ENCODE results near the gene TMEM51. TPM values are rescaled to one million over a fixed set of nuclear protein-coding genes. Genes with fewer than 3 reads are reported as not detected.

TMEM51 gene
- total and polyA plus RNA-seq, 2 of the 13 experiments (the other 11 are each of a cell fraction or from before 2014, with no cell fraction given): 12.2 to 22.3 TPM

DNA sequence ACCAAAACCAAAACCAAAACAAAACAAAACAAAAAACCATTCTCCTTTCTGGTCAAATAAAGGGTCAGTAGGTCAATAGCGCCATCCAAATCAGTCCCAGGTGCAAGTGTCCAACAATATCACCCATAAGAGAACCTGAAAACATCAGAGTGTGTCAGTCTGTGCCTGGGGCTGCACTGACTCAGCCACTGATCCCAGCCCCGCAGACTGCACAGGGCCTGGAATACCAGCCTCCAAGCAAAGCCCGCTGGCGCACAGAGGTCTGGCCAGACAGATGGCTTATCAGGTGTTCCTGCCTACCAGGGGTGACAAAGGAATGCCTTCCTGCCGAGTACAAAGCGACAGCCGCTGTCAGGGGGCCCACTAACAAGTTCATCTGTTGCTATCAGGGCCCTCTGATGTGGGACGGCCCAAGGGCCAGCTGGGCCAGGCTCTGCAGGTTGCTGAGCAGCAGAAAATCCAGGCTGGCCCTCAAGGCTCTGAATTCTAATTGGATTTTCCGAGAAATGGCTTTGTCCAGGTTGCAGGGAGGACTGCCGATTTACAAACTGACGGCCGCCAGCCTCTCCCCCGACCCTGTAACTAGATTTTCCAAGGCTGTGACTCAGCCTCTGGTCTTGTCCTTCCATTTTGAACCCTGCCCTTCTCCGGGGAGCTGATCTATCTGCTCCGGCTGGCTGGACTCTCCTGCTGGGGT, 13.7 kb upstream of the TMEM51 start (continued):
- TF ChIP-seq, protein P1, sequence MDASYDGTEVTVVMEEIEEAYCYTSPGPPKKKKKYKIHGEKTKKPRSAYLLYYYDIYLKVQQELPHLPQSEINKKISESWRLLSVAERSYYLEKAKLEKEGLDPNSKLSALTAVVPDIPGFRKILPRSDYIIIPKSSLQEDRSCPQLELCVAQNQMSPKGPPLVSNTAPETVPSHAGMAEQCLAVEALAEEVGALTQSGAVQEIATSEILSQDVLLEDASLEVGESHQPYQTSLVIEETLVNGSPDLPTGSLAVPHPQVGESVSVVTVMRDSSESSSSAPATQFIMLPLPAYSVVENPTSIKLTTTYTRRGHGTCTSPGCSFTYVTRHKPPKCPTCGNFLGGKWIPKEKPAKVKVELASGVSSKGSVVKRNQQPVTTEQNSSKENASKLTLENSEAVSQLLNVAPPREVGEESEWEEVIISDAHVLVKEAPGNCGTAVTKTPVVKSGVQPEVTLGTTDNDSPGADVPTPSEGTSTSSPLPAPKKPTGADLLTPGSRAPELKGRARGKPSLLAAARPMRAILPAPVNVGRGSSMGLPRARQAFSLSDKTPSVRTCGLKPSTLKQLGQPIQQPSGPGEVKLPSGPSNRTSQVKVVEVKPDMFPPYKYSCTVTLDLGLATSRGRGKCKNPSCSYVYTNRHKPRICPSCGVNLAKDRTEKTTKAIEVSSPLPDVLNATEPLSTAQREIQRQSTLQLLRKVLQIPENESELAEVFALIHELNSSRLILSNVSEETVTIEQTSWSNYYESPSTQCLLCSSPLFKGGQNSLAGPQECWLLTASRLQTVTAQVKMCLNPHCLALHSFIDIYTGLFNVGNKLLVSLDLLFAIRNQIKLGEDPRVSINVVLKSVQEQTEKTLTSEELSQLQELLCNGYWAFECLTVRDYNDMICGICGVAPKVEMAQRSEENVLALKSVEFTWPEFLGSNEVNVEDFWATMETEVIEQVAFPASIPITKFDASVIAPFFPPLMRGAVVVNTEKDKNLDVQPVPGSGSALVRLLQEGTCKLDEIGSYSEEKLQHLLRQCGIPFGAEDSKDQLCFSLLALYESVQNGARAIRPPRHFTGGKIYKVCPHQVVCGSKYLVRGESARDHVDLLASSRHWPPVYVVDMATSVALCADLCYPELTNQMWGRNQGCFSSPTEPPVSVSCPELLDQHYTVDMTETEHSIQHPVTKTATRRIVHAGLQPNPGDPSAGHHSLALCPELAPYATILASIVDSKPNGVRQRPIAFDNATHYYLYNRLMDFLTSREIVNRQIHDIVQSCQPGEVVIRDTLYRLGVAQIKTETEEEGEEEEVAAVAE (CRISPR knock-in tag; IDR thresholded peaks at IDR 0.05; ENCODE audit: borderline replicate concordance): no peak
- TF ChIP-seq, protein P2, sequence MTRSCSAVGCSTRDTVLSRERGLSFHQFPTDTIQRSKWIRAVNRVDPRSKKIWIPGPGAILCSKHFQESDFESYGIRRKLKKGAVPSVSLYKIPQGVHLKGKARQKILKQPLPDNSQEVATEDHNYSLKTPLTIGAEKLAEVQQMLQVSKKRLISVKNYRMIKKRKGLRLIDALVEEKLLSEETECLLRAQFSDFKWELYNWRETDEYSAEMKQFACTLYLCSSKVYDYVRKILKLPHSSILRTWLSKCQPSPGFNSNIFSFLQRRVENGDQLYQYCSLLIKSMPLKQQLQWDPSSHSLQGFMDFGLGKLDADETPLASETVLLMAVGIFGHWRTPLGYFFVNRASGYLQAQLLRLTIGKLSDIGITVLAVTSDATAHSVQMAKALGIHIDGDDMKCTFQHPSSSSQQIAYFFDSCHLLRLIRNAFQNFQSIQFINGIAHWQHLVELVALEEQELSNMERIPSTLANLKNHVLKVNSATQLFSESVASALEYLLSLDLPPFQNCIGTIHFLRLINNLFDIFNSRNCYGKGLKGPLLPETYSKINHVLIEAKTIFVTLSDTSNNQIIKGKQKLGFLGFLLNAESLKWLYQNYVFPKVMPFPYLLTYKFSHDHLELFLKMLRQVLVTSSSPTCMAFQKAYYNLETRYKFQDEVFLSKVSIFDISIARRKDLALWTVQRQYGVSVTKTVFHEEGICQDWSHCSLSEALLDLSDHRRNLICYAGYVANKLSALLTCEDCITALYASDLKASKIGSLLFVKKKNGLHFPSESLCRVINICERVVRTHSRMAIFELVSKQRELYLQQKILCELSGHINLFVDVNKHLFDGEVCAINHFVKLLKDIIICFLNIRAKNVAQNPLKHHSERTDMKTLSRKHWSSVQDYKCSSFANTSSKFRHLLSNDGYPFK (CRISPR knock-in tag; IDR thresholded peaks at IDR 0.05; ENCODE audit: borderline replicate concordance): no peak; the same call in 1 of the 2 replicates
- TF ChIP-seq ZNF496 (CRISPR knock-in tag; IDR thresholded peaks at IDR 0.05; ENCODE audit: insufficient replicate concordance) (no peak), ZNF232 (CRISPR knock-in tag; IDR thresholded peaks at IDR 0.05; ENCODE audit: borderline replicate concordance) (no peak), ZZZ3 (CRISPR knock-in tag; IDR thresholded peaks at IDR 0.05; ENCODE audit: borderline replicate concordance) (no peak), FOXC1 (CRISPR knock-in tag; IDR thresholded peaks at IDR 0.05; ENCODE audit: borderline replicate concordance) (no peak), FLYWCH1 (CRISPR knock-in tag; IDR thresholded peaks at IDR 0.05) (no peak), ZNF713 (CRISPR knock-in tag; IDR thresholded peaks at IDR 0.05) (no peak), ZNF577 (CRISPR knock-in tag; IDR thresholded peaks at IDR 0.05; ENCODE audit: borderline replicate concordance, low read depth) (no peak), ZMAT3 (CRISPR knock-in tag; conservative IDR thresholded peaks at IDR 0.05) (no peak), IRX3 (CRISPR knock-in tag; IDR thresholded peaks at IDR 0.05; ENCODE audit: borderline replicate concordance, low read depth) (no peak), ZKSCAN5 (CRISPR knock-in tag; IDR thresholded peaks at IDR 0.05) (no peak), SKI (IDR thresholded peaks at IDR 0.05; ENCODE audit: partially characterized antibody) (peak; percentile 94), TOE1 (CRISPR knock-in tag; IDR thresholded peaks at IDR 0.05) (no peak), U2AF1 (optimal IDR thresholded peaks at IDR 0.05; ENCODE audit: low read depth, low read length) (no peak), ZNF572 (CRISPR knock-in tag; IDR thresholded peaks at IDR 0.05) (no peak), SUZ12 (IDR thresholded peaks at IDR 0.05; ENCODE audit: low read depth, low read length) (no peak), ZNF792 (CRISPR knock-in tag; IDR thresholded peaks at IDR 0.05) (no peak), ZNF225 (CRISPR knock-in tag; IDR thresholded peaks at IDR 0.05) (no peak)
- TF ChIP-seq, protein P3, sequence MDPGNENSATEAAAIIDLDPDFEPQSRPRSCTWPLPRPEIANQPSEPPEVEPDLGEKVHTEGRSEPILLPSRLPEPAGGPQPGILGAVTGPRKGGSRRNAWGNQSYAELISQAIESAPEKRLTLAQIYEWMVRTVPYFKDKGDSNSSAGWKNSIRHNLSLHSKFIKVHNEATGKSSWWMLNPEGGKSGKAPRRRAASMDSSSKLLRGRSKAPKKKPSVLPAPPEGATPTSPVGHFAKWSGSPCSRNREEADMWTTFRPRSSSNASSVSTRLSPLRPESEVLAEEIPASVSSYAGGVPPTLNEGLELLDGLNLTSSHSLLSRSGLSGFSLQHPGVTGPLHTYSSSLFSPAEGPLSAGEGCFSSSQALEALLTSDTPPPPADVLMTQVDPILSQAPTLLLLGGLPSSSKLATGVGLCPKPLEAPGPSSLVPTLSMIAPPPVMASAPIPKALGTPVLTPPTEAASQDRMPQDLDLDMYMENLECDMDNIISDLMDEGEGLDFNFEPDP (CRISPR knock-in tag; conservative IDR thresholded peaks at IDR 0.05): no peak
- TF ChIP-seq, protein P4, sequence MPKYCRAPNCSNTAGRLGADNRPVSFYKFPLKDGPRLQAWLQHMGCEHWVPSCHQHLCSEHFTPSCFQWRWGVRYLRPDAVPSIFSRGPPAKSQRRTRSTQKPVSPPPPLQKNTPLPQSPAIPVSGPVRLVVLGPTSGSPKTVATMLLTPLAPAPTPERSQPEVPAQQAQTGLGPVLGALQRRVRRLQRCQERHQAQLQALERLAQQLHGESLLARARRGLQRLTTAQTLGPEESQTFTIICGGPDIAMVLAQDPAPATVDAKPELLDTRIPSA (CRISPR knock-in tag; IDR thresholded peaks at IDR 0.05; ENCODE audit: borderline replicate concordance): no peak
